H9 (cell line): ENCODE measurements around the gene SELENOV. TPM values are rescaled to one million over a fixed set of nuclear protein-coding genes. Genes with fewer than 3 reads are reported as not detected.
A peak's percentile ranks its signal among the peaks of the same experiment; 100 is the strongest.

ENCODE experiments used
- DNase-seq: peaks from one replicate; pipeline ENCODE4 v3.0.0-alpha.2; 2017
- H2AFZ ChIP-seq: one replicate; pipeline ENCODE4 v1.6.1; 2013; ENCODE audit warnings: mild to moderate bottlenecking, low read length, control low read depth, moderate library complexity
- H2AK5ac ChIP-seq: 2 replicates; pipeline ENCODE4 v1.6.1; 2013; ENCODE audit warnings: low read length, control low read depth, mixed read lengths; ENCODE audit not compliant: insufficient read length
- H2BK120ac ChIP-seq: one replicate; pipeline ENCODE4 v1.6.1; 2013; ENCODE audit warnings: low read depth, mild to moderate bottlenecking, low read length, control low read depth, inconsistent platforms; ENCODE audit not compliant: poor library complexity, severe bottlenecking
- H2BK12ac ChIP-seq: 2 replicates; pipeline ENCODE4 v1.6.1; 2013; ENCODE audit warnings: low read length, control low read depth, mixed read lengths, low read depth; ENCODE audit not compliant: insufficient read length
- H2BK15ac ChIP-seq: 2 replicates; pipeline ENCODE4 v1.6.1; 2013; ENCODE audit warnings: low read depth, low read length, control low read depth
- H2BK20ac ChIP-seq: one replicate; pipeline ENCODE4 v1.6.1; 2013; ENCODE audit warnings: low read depth, mild to moderate bottlenecking, low read length, control low read depth, inconsistent platforms; ENCODE audit not compliant: poor library complexity, severe bottlenecking
- H2BK5ac ChIP-seq: 2 replicates; pipeline ENCODE4 v1.6.1; 2013; ENCODE audit warnings: low read length, control low read depth, mixed read lengths; ENCODE audit not compliant: insufficient read length
- H3K14ac ChIP-seq: 2 replicates; pipeline ENCODE4 v1.6.1; 2013; ENCODE audit warnings: low read length, control low read depth; ENCODE audit not compliant: insufficient read depth
- H3K18ac ChIP-seq: 2 replicates; pipeline ENCODE4 v1.6.1; 2013; ENCODE audit warnings: low read depth, mild to moderate bottlenecking, mixed read lengths, low read length, control low read depth; ENCODE audit not compliant: insufficient read length
- H3K23ac ChIP-seq: 2 replicates; pipeline ENCODE4 v1.6.1; 2013; ENCODE audit warnings: low read length, control low read depth, mixed read lengths, low read depth; ENCODE audit not compliant: insufficient read length
- H3K23me2 ChIP-seq: 2 replicates; pipeline ENCODE4 v1.6.1; 2013; ENCODE audit warnings: low read depth, mild to moderate bottlenecking, mixed read lengths, low read length, control low read depth; ENCODE audit not compliant: insufficient read length, poor library complexity, severe bottlenecking
- H3K27ac ChIP-seq: 2 replicates; pipeline ENCODE4 v1.5.1; 2013; ENCODE audit warnings: low read length, control low read depth, mixed read lengths, low read depth; ENCODE audit not compliant: insufficient read length
- H3K27me3 ChIP-seq: 2 replicates; pipeline ENCODE4 v1.6.1; 2013; ENCODE audit warnings: low read length, control low read depth, inconsistent platforms; ENCODE audit not compliant: insufficient read depth
- H3K4ac ChIP-seq: 2 replicates; pipeline ENCODE4 v1.6.1; 2013; ENCODE audit warnings: low read depth, mild to moderate bottlenecking, control low read depth, inconsistent platforms, low read length, moderate library complexity
- H3K4me1 ChIP-seq: 2 replicates; pipeline ENCODE4 v1.6.1; 2013; ENCODE audit warnings: low read length, control low read depth, inconsistent platforms; ENCODE audit not compliant: insufficient read depth
- H3K4me2 ChIP-seq: 2 replicates; pipeline ENCODE4 v1.6.1; 2013; ENCODE audit warnings: low read length, control low read depth, mixed read lengths; ENCODE audit not compliant: insufficient read length, insufficient read depth
- H3K56ac ChIP-seq: 2 replicates; pipeline ENCODE4 v1.6.1; 2013; ENCODE audit warnings: low read depth, mild to moderate bottlenecking, mixed read lengths, low read length, control low read depth; ENCODE audit not compliant: insufficient read length
- H3K79me1 ChIP-seq: 2 replicates; pipeline ENCODE4 v1.6.1; 2013; ENCODE audit warnings: low read depth, mild to moderate bottlenecking, moderate library complexity, low read length, control low read depth, inconsistent platforms; ENCODE audit not compliant: insufficient read depth, poor library complexity, severe bottlenecking
- H3K79me2 ChIP-seq: 2 replicates; pipeline ENCODE4 v1.6.1; 2013; ENCODE audit warnings: low read length, control low read depth, inconsistent platforms; ENCODE audit not compliant: insufficient read depth
- H3K9ac ChIP-seq: 2 replicates; pipeline ENCODE4 v1.6.1; 2013; ENCODE audit warnings: low read length, control low read depth, mixed read lengths; ENCODE audit not compliant: insufficient read length; ENCODE audit errors: extremely low read depth
- H3K9me3 ChIP-seq: one replicate; pipeline ENCODE4 v1.6.1; 2013; ENCODE audit warnings: low read depth, low read length, inconsistent platforms; ENCODE audit not compliant: control insufficient read depth
- H3T11ph ChIP-seq: one replicate; pipeline ENCODE4 v1.6.1; 2013; ENCODE audit warnings: mild to moderate bottlenecking, low read length, control low read depth, inconsistent platforms
- H4K20me1 ChIP-seq: one replicate; pipeline ENCODE4 v1.6.1; 2013; ENCODE audit not compliant: control insufficient read depth, insufficient read length, insufficient read depth
- H4K5ac ChIP-seq: 2 replicates; pipeline ENCODE4 v1.6.1; 2013; ENCODE audit warnings: low read depth, mild to moderate bottlenecking, mixed read lengths, low read length, control low read depth; ENCODE audit not compliant: insufficient read length
- H4K8ac ChIP-seq: replicated peaks from 2 replicates; pipeline ENCODE4 v1.6.1; 2013; ENCODE audit warnings: low read length, control low read depth, mixed read lengths, low read depth; ENCODE audit not compliant: insufficient read length
- H4K91ac ChIP-seq: 2 replicates; pipeline ENCODE4 v1.6.1; 2013; ENCODE audit warnings: low read depth, mild to moderate bottlenecking, moderate library complexity, mixed read lengths, low read length, control low read depth; ENCODE audit not compliant: insufficient read length
- H3K27ac Mint-ChIP-seq, 3 experiments: 2 replicates in 2 of 3; 3 replicates in 1 of 3; pipeline ENCODE4 v1.8.0; 2020 to 2021; ENCODE audit warnings: mixed read lengths in 3 of 3, mild to moderate bottlenecking in 1 of 3, moderate library complexity in 1 of 3
- H3K27me3 Mint-ChIP-seq: 2 replicates; pipeline ENCODE4 v1.8.0; 2021; ENCODE audit warnings: low read depth, mild to moderate bottlenecking, moderate library complexity, mixed read lengths
- H3K36me3 Mint-ChIP-seq, 3 experiments: 2 replicates in 2 of 3; 3 replicates in 1 of 3; pipeline ENCODE4 v1.8.0; 2020 to 2021; ENCODE audit warnings: low read depth in 3 of 3, mixed read lengths in 3 of 3; ENCODE audit not compliant: insufficient read depth in 1 of 3
- H3K4me1 Mint-ChIP-seq, 2 experiments: 2 replicates each; pipeline ENCODE4 v1.8.0; 2020; ENCODE audit warnings: mixed read lengths in 2 of 2
- H3K4me3 Mint-ChIP-seq, 2 experiments: 2 replicates in 1 of 2; 3 replicates in 1 of 2; pipeline ENCODE4 v1.8.0; 2020 to 2021; ENCODE audit warnings: mild to moderate bottlenecking in 2 of 2, mixed read lengths in 2 of 2, moderate library complexity in 1 of 2
- H3K9me3 Mint-ChIP-seq, 2 experiments: 2 replicates in 1 of 2; 3 replicates in 1 of 2; pipeline ENCODE4 v1.8.0; 2020; ENCODE audit warnings: mild to moderate bottlenecking in 2 of 2, mixed read lengths in 2 of 2, moderate library complexity in 1 of 2
- CTCF ChIP-seq: fragments of 200-600 bp; sonication (generic); conservative IDR thresholded peaks from 3 replicates; pipeline ENCODE4 v1.8.0; 2021; ENCODE audit warnings: antibody characterized with exemption, mild to moderate bottlenecking
- WGBS: extraction: QIAGEN DNeasy Blood & Tissue Kit; methylation state at CpG from one replicate; pipeline ENCODE4 v1.1.7; 2013; ENCODE audit warnings: missing lambda C conversion rate, low lambda C conversion rate, mixed read lengths; ENCODE audit not compliant: insufficient read length; ENCODE audit errors: extremely low coverage; 5-methylcytosine and 5-hydroxymethylcytosine counted together
- total RNA-seq: library from RNA; stranded (reverse); gene quantifications from 2 replicates; pipeline ENCODE4 v1.2.1, GENCODE V29; 2021

Gene SELENOV
- total RNA-seq, 1 experiment from 2014 or later, result 6.9 TPM

GRCh38 chr19:39518458-39518857 is 3.5 kb downstream of the SELENOV start:
- no peak overlapping the region for H2AFZ ChIP-seq
- H2BK5ac ChIP-seq, result no peak overlapping the region
- no peak overlapping the region for H2BK120ac ChIP-seq
- H4K8ac ChIP-seq, result no peak overlapping the region
- H3K27ac Mint-ChIP-seq, result peak overlapping the region; percentile 90 to 91 (median 91); a peak in 6 of 7 replicates
- H3K9me3 ChIP-seq, result no peaks in the 10 kb centered on the region
- H4K91ac ChIP-seq, result no peak overlapping the region
- H3K4me2 ChIP-seq, result peak overlapping the region; percentile 6
- H2BK20ac ChIP-seq, result no peak overlapping the region
- no peak overlapping the region for H3K56ac ChIP-seq
- no CpG with 5 or more reads among the region's 5 CpGs for WGBS
- peak; percentile 71 for DNase-seq
- no peak overlapping the region for H2BK12ac ChIP-seq
- H3K23me2 ChIP-seq, result peaks cover 10% of the 10 kb centered on the region
- no peak overlapping the region for H2BK15ac ChIP-seq
- H4K5ac ChIP-seq, result no peak overlapping the region
- H3K18ac ChIP-seq, result no peak overlapping the region
- H3K4me1 Mint-ChIP-seq, result peaks cover 26 to 27% of the 10 kb centered on the region in 2 experiments
- no peak overlapping the region for H3K14ac ChIP-seq
- H3K27me3 ChIP-seq, result no peaks in the 10 kb centered on the region
- no peak overlapping the region for H2AK5ac ChIP-seq
- H3T11ph ChIP-seq, result no peak overlapping the region
- H3K79me2 ChIP-seq, result no peaks in the 10 kb centered on the region; the same call in 1 of the 2 replicates
- H3K4me3 Mint-ChIP-seq, result peak overlapping the region; percentile 55 to 66
- no peak overlapping the region for H3K4ac ChIP-seq
- H3K23ac ChIP-seq, result no peak overlapping the region
- no peak for TF ChIP-seq CTCF
- no peak overlapping the region for H3K9ac ChIP-seq
- no peaks in the 10 kb centered on the region; a peak in 1 of 5 replicates for H3K9me3 Mint-ChIP-seq
- peaks cover 3% of the 10 kb centered on the region; the same call in 1 of the 2 replicates for H3K4me1 ChIP-seq
- H3K36me3 Mint-ChIP-seq, result peaks cover 12 to 20% (median 19%) of the 10 kb centered on the region in 3 experiments; a peak in 6 of 7 replicates
- no peaks in the 10 kb centered on the region for H4K20me1 ChIP-seq
- H3K27me3 Mint-ChIP-seq, result peaks cover 29% of the 10 kb centered on the region
- no peak overlapping the region for H3K27ac ChIP-seq
- H3K79me1 ChIP-seq, result peaks cover 4% of the 10 kb centered on the region
